MM.1S (cell line): ENCODE results near the gene GPR150.
A peak's percentile ranks its signal among the peaks of the same experiment; 100 is the strongest.

Source experiments
- DNase-seq: peaks from one replicate; pipeline ENCODE4 v3.0.0-alpha.2; 2015
- H2AFZ ChIP-seq: fragments of 300-600 bp; sonication (generic); 2 replicates; pipeline ENCODE4 v1.6.0; 2016; ENCODE audit warnings: antibody characterized with exemption, low read length
- H3F3A ChIP-seq: fragments of 300-600 bp; sonication (generic); 2 replicates; pipeline ENCODE4 v1.6.1; 2016; ENCODE audit warnings: mild to moderate bottlenecking, antibody characterized with exemption, low read length, moderate library complexity, mixed read lengths; ENCODE audit not compliant: insufficient read depth
- H3K27ac ChIP-seq: fragments of 300-600 bp; sonication (generic); 2 replicates; pipeline ENCODE4 v1.5.1; 2016; ENCODE audit warnings: mild to moderate bottlenecking, low read length
- H3K27me3 ChIP-seq: fragments of 300-600 bp; sonication (generic); replicated peaks from 2 replicates; pipeline ENCODE4 v1.6.0; 2016; ENCODE audit warnings: low read length; ENCODE audit not compliant: insufficient read depth
- H3K36me3 ChIP-seq: fragments of 300-600 bp; sonication (generic); replicated peaks from 2 replicates; pipeline ENCODE4 v1.6.1; 2016; ENCODE audit warnings: mild to moderate bottlenecking, low read length, mixed read lengths; ENCODE audit not compliant: insufficient read depth
- H3K4me1 ChIP-seq: fragments of 300-600 bp; sonication (generic); 2 replicates; pipeline ENCODE4 v1.6.1; 2016; ENCODE audit warnings: low read length, mixed read lengths
- H3K4me2 ChIP-seq: fragments of 300-600 bp; sonication (generic); 2 replicates; pipeline ENCODE4 v1.6.0; 2016; ENCODE audit warnings: low read depth, low read length
- H3K4me3 ChIP-seq: fragments of 300-600 bp; sonication (generic); 2 replicates; pipeline ENCODE4 v1.5.1; 2016; ENCODE audit warnings: low read length, mixed read lengths
- H3K79me2 ChIP-seq: fragments of 300-600 bp; sonication (generic); 2 replicates; pipeline ENCODE4 v1.6.1; 2016; ENCODE audit warnings: mixed run types, low read length, mixed read lengths
- H3K9ac ChIP-seq: fragments of 300-600 bp; sonication (generic); 2 replicates; pipeline ENCODE4 v1.6.1; 2016; ENCODE audit warnings: low read length, mixed read lengths
- H3K9me2 ChIP-seq: fragments of 300-600 bp; sonication (generic); replicated peaks from 2 replicates; pipeline ENCODE4 v1.6.1; 2016; ENCODE audit warnings: mild to moderate bottlenecking, low read length, mixed read lengths; ENCODE audit not compliant: insufficient read depth
- H3K9me3 ChIP-seq: fragments of 300-600 bp; sonication (generic); replicated peaks from 2 replicates; pipeline ENCODE4 v1.6.1; 2016; ENCODE audit warnings: mild to moderate bottlenecking, low read length, mixed read lengths; ENCODE audit not compliant: insufficient read depth
- H4K20me1 ChIP-seq: fragments of 300-600 bp; sonication (generic); 2 replicates; pipeline ENCODE4 v1.6.1; 2016; ENCODE audit warnings: mild to moderate bottlenecking, low read length, moderate library complexity, mixed read lengths; ENCODE audit not compliant: insufficient read depth
- CTCF ChIP-seq: fragments of 300-600 bp; sonication (generic); IDR thresholded peaks from 2 replicates; pipeline ENCODE4 v1.5.1; 2016; ENCODE audit warnings: antibody characterized with exemption, low read length, mixed read lengths
- EZH2 ChIP-seq: fragments of 300-600 bp; sonication (generic); optimal IDR thresholded peaks from 2 replicates; pipeline ENCODE3; 2017; ENCODE audit warnings: low read depth, mild to moderate bottlenecking, antibody characterized with exemption, low read length, mixed read lengths
- EZH2phosphoT487 ChIP-seq: fragments of 300-600 bp; sonication (generic); IDR thresholded peaks from 2 replicates; pipeline ENCODE4 v1.6.1; 2018; ENCODE audit warnings: antibody characterized with exemption, low read length

GPR150 gene

DNA sequence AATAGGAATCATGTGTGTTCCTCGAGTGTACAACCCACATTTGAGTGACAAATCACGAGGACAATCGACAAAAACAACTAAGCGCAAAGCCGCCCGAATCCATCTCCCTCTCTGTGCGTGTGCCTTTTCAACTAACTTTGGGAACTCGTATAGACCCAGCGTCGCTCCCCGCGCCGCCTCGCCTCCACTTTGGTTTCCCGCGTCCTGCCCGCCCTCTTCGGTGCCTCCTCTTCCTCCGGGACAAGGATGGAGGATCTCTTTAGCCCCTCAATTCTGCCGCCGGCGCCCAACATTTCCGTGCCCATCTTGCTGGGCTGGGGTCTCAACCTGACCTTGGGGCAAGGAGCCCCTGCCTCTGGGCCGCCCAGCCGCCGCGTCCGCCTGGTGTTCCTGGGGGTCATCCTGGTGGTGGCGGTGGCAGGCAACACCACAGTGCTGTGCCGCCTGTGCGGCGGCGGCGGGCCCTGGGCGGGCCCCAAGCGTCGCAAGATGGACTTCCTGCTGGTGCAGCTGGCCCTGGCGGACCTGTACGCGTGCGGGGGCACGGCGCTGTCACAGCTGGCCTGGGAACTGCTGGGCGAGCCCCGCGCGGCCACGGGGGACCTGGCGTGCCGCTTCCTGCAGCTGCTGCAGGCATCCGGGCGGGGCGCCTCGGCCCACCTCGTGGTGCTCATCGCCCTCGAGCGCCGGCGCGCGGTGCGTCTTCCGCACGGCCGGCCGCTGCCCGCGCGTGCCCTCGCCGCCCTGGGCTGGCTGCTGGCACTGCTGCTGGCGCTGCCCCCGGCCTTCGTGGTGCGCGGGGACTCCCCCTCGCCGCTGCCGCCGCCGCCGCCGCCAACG is at the start of gene GPR150:
Gene GPR150, plus strand, starts transcription at position 58 of the 840 bp plus-strand sequence. Its CDS starts 189 bp downstream, at position 247.
- peak within 1 kb of the TSS; percentile 56 for H3K4me3 ChIP-seq
- no peak within 1 kb of the TSS for H3K9ac ChIP-seq
- H3K27me3 ChIP-seq, result no peaks in the 10 kb centered on the region
- DNase-seq, result peak; percentile 60
- H3K36me3 ChIP-seq, result no peaks in the 10 kb centered on the region
- H3F3A ChIP-seq, result no peaks in the 10 kb centered on the region
- TF ChIP-seq EZH2 (no peak), EZH2phosphoT487 (no peak), CTCF (no peak)
- no peaks in the 10 kb centered on the region for H3K9me2 ChIP-seq
- H3K27ac ChIP-seq, result no peak within 1 kb of the TSS
- H4K20me1 ChIP-seq, result no peaks in the 10 kb centered on the region
- H3K4me2 ChIP-seq, result peak within 1 kb of the TSS; percentile 80
- H3K4me1 ChIP-seq, result peaks cover 13% of the 10 kb centered on the region
- no peaks in the 10 kb centered on the region for H3K79me2 ChIP-seq
- no peaks in the 10 kb centered on the region for H3K9me3 ChIP-seq
- peak within 1 kb of the TSS; percentile 71 for H2AFZ ChIP-seq

DNA sequence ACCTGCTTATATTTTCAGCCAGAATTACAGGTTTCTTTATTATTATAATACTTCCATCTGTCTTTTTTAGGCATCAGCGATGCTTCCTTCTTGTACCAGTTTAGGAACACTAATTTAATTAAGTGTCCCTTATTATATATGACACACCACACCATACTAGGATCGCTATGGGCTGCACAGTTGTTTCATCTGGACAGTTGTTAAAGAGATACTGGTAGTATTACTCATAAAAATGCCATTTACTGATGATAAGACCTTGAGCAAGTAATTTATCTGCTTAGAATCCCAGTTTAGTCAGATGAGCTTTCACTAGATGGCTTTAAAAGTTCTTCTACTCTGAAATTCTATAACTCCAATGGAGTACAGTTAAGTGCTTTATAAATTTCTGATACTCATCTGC is 47.9 kb upstream of the GPR150 start:
- H3K9me3 ChIP-seq, result no peaks in the 10 kb centered on the region
- no peaks in the 10 kb centered on the region for H3K27me3 ChIP-seq
- no peak for DNase-seq
- H3K79me2 ChIP-seq, result no peaks in the 10 kb centered on the region
- H3K4me2 ChIP-seq, result no peak overlapping the region
- H2AFZ ChIP-seq, result no peak overlapping the region
- TF ChIP-seq EZH2, result no peak
- no peak for TF ChIP-seq CTCF
- TF ChIP-seq EZH2phosphoT487, result no peak
- H3K4me3 ChIP-seq, result no peak overlapping the region
- no peak overlapping the region for H3K27ac ChIP-seq
- no peaks in the 10 kb centered on the region for H3K4me1 ChIP-seq
- H3K9me2 ChIP-seq, result no peaks in the 10 kb centered on the region
- no peaks in the 10 kb centered on the region for H4K20me1 ChIP-seq
- no peaks in the 10 kb centered on the region for H3F3A ChIP-seq
- H3K9ac ChIP-seq, result no peak overlapping the region
- no peaks in the 10 kb centered on the region for H3K36me3 ChIP-seq

- Histone ChIP-seq H4K20me1 (no peaks in the 10 kb centered on the region), H2AFZ (no peak overlapping the region), H3F3A (no peaks in the 10 kb centered on the region), H3K4me3 (no peak overlapping the region), H3K4me2 (no peak overlapping the region), H3K9me3 (no peaks in the 10 kb centered on the region), H3K27ac (no peak overlapping the region), H3K9me2 (no peaks in the 10 kb centered on the region), H3K27me3 (no peaks in the 10 kb centered on the region), H3K36me3 (no peaks in the 10 kb centered on the region), H3K4me1 (no peaks in the 10 kb centered on the region), H3K79me2 (no peaks in the 10 kb centered on the region), H3K9ac (no peak overlapping the region)
- no peak for DNase-seq
- TF ChIP-seq EZH2phosphoT487 (no peak), EZH2 (no peak)
Measured at GRCh38 chr5:95581576-95581975, 38.3 kb upstream of the GPR150 start.

- Histone ChIP-seq H3K27me3 (no peaks in the 10 kb centered on the region), H3F3A (no peaks in the 10 kb centered on the region), H3K36me3 (no peaks in the 10 kb centered on the region), H3K4me2 (no peak overlapping the region), H3K9ac (no peak overlapping the region), H4K20me1 (no peaks in the 10 kb centered on the region), H3K4me3 (no peak overlapping the region), H3K9me3 (no peaks in the 10 kb centered on the region), H3K4me1 (no peaks in the 10 kb centered on the region), H3K9me2 (no peaks in the 10 kb centered on the region), H2AFZ (no peak overlapping the region), H3K27ac (no peak overlapping the region), H3K79me2 (no peaks in the 10 kb centered on the region)
- TF ChIP-seq EZH2 (no peak), EZH2phosphoT487 (no peak), CTCF (no peak)
- no peak for DNase-seq
Measured at GRCh38 chr5:95583992-95584391, 35.9 kb upstream of the GPR150 start.
